Calu3 (cell line): Measurements from ENCODE around the gene CALHM3. TPM values are rescaled to one million over a fixed set of nuclear protein-coding genes. Genes with fewer than 3 reads are reported as not detected.
"Not testable (repeated sequence)": the region's sequence is repeated elsewhere in the genome, so short reads cannot be mapped to it uniquely, and the experiment has no call there.

Experiments used
- BruUV-seq: library from RNA; stranded (reverse); fragments of 400-500 nt; replicated peaks from 2 replicates; lab custom pipeline; 2021; lab: Mats Ljungman, UMichigan
- CTCF ChIA-PET: fragments of 300-600 bp; sonication (Branson Sonifier 250); formaldehyde crosslinking; loops from one replicate; lab custom pipeline; 2022; ENCODE audit warnings: antibody characterized with exemption; lab: Charles Lee
- DNase-seq: peaks from one replicate; pipeline ENCODE4 v3.0.0; 2022
- H3K27ac Mint-ChIP-seq: one replicate; pipeline ENCODE4 v1.8.0; 2022; ENCODE audit warnings: mixed read lengths; ENCODE audit not compliant: unreplicated experiment
- H3K27me3 Mint-ChIP-seq: one replicate; pipeline ENCODE4 v1.8.0; 2022; ENCODE audit warnings: mixed read lengths; ENCODE audit not compliant: unreplicated experiment
- H3K36me3 Mint-ChIP-seq: one replicate; pipeline ENCODE4 v1.8.0; 2022; ENCODE audit warnings: mild to moderate bottlenecking, moderate library complexity, mixed read lengths; ENCODE audit not compliant: insufficient read depth, unreplicated experiment
- H3K4me1 Mint-ChIP-seq: one replicate; pipeline ENCODE4 v1.8.0; 2022; ENCODE audit warnings: mild to moderate bottlenecking, low read depth, mixed read lengths; ENCODE audit not compliant: unreplicated experiment
- H3K4me3 Mint-ChIP-seq: one replicate; pipeline ENCODE4 v1.8.0; 2022; ENCODE audit warnings: mild to moderate bottlenecking, low read depth, moderate library complexity, mixed read lengths; ENCODE audit not compliant: unreplicated experiment
- H3K9me3 Mint-ChIP-seq: one replicate; pipeline ENCODE4 v1.8.0; 2022; ENCODE audit warnings: low read depth, mixed read lengths; ENCODE audit not compliant: unreplicated experiment
- CTCF ChIP-seq: fragments of 200-600 bp; IDR thresholded peaks from one replicate; pipeline ENCODE4 v1.8.0; 2022; ENCODE audit warnings: antibody characterized with exemption; ENCODE audit not compliant: unreplicated experiment
- intact Hi-C: fragments of 100-400 bp; cut with micrococcal nuclease; formaldehyde crosslinking; loops from one replicate; pipeline ENCODE4 v1.10.0; 2022; ENCODE audit not compliant: unreplicated experiment
- total RNA-seq: library from RNA; stranded (reverse); gene quantifications from 2 replicates; pipeline ENCODE4 v1.2.3, GENCODE V29; 2022

The CALHM3 gene
- total RNA-seq, 1 experiment from 2014 or later: not detected

GRCh38 chr10:103487410-103487708 lies 8.3 kb upstream of the CALHM3 start:
- peaks cover 28% of the 10 kb centered on the region for H3K27me3 Mint-ChIP-seq
- CTCF ChIA-PET: no interaction called here
- no peaks in the 10 kb centered on the region for H3K9me3 Mint-ChIP-seq
- no peaks in the 10 kb centered on the region for H3K36me3 Mint-ChIP-seq
- H3K4me3 Mint-ChIP-seq: no peak overlapping the region
- intact Hi-C loops: loop anchor here (10.0 kb wide), 1 partner anchor 107 kb away; no protein-coding TSS in a partner anchor
- DNase-seq: no peak
- H3K4me1 Mint-ChIP-seq: peaks cover 13% of the 10 kb centered on the region
- no TSS peak for BruUV-seq
- no peak overlapping the region for H3K27ac Mint-ChIP-seq
- TF ChIP-seq CTCF: no peak

GRCh38 chr10:103486635-103487409 lies 7.8 kb upstream of the CALHM3 start:
- H3K27ac Mint-ChIP-seq, H3K9me3 Mint-ChIP-seq, H3K4me3 Mint-ChIP-seq, H3K36me3 Mint-ChIP-seq, DNase-seq, H3K4me1 Mint-ChIP-seq, BruUV-seq: not testable (repeated sequence)
- peaks cover 23% of the 10 kb centered on the region for H3K27me3 Mint-ChIP-seq
- CTCF ChIA-PET: interaction anchor here (0.6 kb wide), 1 partner anchor 134 kb away, joined by 4 read pairs; no protein-coding TSS in a partner anchor
- intact Hi-C loops: loop anchor here (1.0 to 10.0 kb wide), 2 partner anchors 70 to 108 kb away; no protein-coding TSS in a partner anchor

- Mint-ChIP-seq H3K27ac (no peak overlapping the region), H3K27me3 (no peaks in the 10 kb centered on the region), H3K4me1 (peaks cover 10% of the 10 kb centered on the region), H3K9me3 (no peaks in the 10 kb centered on the region), H3K4me3 (no peak overlapping the region), H3K36me3 (no peaks in the 10 kb centered on the region)
- DNase-seq: peak; percentile 36
- no TSS peak for BruUV-seq
- CTCF ChIA-PET: no interaction called here
- intact Hi-C loops: loop anchor here (10.0 kb wide), 1 partner anchor 113 kb away; no protein-coding TSS in a partner anchor
- TF ChIP-seq CTCF: peak; percentile 51
These were observed 3.0 kb upstream of the CALHM3 start for GRCh38 chr10:103481974-103482531.

- H3K4me1 Mint-ChIP-seq: peaks cover 10% of the 10 kb centered on the region
- H3K36me3 Mint-ChIP-seq: no peaks in the 10 kb centered on the region
- no peak for DNase-seq
- CTCF ChIA-PET: no interaction called here
- no peak overlapping the region for H3K4me3 Mint-ChIP-seq
- H3K27ac Mint-ChIP-seq: no peak overlapping the region
- intact Hi-C loops: loop anchor here (10.0 kb wide), 1 partner anchor 114 kb away; no protein-coding TSS in a partner anchor
- H3K9me3 Mint-ChIP-seq: no peaks in the 10 kb centered on the region
- no TSS peak for BruUV-seq
- TF ChIP-seq CTCF: no peak
- H3K27me3 Mint-ChIP-seq: no peaks in the 10 kb centered on the region
These were observed 1.5 kb upstream of the CALHM3 start for GRCh38 chr10:103480521-103480920.
